ENCODE data around the gene ZNF304. TPM values are rescaled to one million over a fixed set of nuclear protein-coding genes. Genes with fewer than 3 reads are reported as not detected.

Gene ZNF304
- total and polyA plus RNA-seq, 2 of the 13 experiments (the other 11 are each of a cell fraction or from before 2014, with no cell fraction given), result 3.4 to 8.0 TPM

DNA sequence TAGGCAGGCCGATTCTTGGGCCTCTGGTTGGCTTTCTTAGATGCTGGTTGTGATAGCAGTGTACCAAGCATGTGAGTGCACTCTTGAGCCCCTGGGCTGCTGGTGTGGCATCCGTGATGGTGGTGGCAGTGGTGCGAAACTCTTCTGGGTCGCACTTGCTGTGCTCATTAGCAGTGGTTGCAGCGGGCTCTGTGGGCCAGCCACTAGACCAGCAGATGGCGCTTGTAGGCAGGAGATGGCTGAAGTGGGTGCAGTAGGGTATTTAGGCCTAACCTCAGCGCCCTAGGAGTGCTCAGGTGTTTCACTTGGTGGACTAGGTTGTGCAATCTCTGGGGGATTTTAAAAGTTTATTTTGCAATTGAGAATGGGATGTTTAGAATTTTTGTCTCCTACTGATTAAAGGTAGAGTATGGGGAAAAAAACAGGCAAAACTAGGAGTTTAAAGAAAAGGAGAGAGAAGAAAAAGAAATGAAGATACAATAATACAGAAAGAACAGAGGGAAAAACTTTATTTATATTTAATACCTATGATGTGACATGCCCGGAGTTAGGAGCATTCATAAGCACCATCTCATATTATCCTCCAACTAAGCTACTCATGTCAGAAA is 55.5 kb downstream of the ZNF304 start (continued):
- TF ChIP-seq, protein P1, sequence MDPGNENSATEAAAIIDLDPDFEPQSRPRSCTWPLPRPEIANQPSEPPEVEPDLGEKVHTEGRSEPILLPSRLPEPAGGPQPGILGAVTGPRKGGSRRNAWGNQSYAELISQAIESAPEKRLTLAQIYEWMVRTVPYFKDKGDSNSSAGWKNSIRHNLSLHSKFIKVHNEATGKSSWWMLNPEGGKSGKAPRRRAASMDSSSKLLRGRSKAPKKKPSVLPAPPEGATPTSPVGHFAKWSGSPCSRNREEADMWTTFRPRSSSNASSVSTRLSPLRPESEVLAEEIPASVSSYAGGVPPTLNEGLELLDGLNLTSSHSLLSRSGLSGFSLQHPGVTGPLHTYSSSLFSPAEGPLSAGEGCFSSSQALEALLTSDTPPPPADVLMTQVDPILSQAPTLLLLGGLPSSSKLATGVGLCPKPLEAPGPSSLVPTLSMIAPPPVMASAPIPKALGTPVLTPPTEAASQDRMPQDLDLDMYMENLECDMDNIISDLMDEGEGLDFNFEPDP (CRISPR knock-in tag; conservative IDR thresholded peaks at IDR 0.05), result no peak
- TF ChIP-seq REL (CRISPR knock-in tag; conservative IDR thresholded peaks at IDR 0.05) (no peak), ZFP36 (IDR thresholded peaks at IDR 0.05; ENCODE audit: borderline replicate concordance, low read depth, low read length, partially characterized antibody) (no peak), RBAK (CRISPR knock-in tag; IDR thresholded peaks at IDR 0.05) (no peak), ZNF337 (CRISPR knock-in tag; IDR thresholded peaks at IDR 0.05; ENCODE audit: borderline replicate concordance, low read depth) (no peak), ETV5 (CRISPR knock-in tag; IDR thresholded peaks at IDR 0.05; ENCODE audit: borderline replicate concordance) (no peak), ZNF780A (CRISPR knock-in tag; IDR thresholded peaks at IDR 0.05) (no peak), KLF6 (CRISPR knock-in tag; IDR thresholded peaks at IDR 0.05) (no peak), TARDBP (CRISPR knock-in tag; IDR thresholded peaks at IDR 0.05) (0 out of 2 replicates have a peak, but pooled peaks have one; percentile 32), HNRNPUL1 (IDR thresholded peaks at IDR 0.05; ENCODE audit: low read depth, low read length) (no peak), NFYB (CRISPR knock-in tag; IDR thresholded peaks at IDR 0.05) (no peak), ZNF33A (CRISPR knock-in tag; IDR thresholded peaks at IDR 0.05; ENCODE audit: borderline replicate concordance) (no peak), GPN1 (CRISPR knock-in tag; IDR thresholded peaks at IDR 0.05; ENCODE audit: borderline replicate concordance) (no peak), PHF8 (CRISPR knock-in tag; IDR thresholded peaks at IDR 0.05) (0 out of 2 replicates have a peak, but pooled peaks have one; percentile 16), CC2D1A (CRISPR knock-in tag; IDR thresholded peaks at IDR 0.05) (no peak)
- TF ChIP-seq, protein P2, sequence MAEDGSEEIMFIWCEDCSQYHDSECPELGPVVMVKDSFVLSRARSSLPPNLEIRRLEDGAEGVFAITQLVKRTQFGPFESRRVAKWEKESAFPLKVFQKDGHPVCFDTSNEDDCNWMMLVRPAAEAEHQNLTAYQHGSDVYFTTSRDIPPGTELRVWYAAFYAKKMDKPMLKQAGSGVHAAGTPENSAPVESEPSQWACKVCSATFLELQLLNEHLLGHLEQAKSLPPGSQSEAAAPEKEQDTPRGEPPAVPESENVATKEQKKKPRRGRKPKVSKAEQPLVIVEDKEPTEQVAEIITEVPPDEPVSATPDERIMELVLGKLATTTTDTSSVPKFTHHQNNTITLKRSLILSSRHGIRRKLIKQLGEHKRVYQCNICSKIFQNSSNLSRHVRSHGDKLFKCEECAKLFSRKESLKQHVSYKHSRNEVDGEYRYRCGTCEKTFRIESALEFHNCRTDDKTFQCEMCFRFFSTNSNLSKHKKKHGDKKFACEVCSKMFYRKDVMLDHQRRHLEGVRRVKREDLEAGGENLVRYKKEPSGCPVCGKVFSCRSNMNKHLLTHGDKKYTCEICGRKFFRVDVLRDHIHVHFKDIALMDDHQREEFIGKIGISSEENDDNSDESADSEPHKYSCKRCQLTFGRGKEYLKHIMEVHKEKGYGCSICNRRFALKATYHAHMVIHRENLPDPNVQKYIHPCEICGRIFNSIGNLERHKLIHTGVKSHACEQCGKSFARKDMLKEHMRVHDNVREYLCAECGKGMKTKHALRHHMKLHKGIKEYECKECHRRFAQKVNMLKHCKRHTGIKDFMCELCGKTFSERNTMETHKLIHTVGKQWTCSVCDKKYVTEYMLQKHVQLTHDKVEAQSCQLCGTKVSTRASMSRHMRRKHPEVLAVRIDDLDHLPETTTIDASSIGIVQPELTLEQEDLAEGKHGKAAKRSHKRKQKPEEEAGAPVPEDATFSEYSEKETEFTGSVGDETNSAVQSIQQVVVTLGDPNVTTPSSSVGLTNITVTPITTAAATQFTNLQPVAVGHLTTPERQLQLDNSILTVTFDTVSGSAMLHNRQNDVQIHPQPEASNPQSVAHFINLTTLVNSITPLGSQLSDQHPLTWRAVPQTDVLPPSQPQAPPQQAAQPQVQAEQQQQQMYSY (CRISPR knock-in tag; IDR thresholded peaks at IDR 0.05), result no peak
- TF ChIP-seq, protein P3, sequence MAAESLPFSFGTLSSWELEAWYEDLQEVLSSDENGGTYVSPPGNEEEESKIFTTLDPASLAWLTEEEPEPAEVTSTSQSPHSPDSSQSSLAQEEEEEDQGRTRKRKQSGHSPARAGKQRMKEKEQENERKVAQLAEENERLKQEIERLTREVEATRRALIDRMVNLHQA (CRISPR knock-in tag; IDR thresholded peaks at IDR 0.05), result no peak
- TF ChIP-seq, protein P4, sequence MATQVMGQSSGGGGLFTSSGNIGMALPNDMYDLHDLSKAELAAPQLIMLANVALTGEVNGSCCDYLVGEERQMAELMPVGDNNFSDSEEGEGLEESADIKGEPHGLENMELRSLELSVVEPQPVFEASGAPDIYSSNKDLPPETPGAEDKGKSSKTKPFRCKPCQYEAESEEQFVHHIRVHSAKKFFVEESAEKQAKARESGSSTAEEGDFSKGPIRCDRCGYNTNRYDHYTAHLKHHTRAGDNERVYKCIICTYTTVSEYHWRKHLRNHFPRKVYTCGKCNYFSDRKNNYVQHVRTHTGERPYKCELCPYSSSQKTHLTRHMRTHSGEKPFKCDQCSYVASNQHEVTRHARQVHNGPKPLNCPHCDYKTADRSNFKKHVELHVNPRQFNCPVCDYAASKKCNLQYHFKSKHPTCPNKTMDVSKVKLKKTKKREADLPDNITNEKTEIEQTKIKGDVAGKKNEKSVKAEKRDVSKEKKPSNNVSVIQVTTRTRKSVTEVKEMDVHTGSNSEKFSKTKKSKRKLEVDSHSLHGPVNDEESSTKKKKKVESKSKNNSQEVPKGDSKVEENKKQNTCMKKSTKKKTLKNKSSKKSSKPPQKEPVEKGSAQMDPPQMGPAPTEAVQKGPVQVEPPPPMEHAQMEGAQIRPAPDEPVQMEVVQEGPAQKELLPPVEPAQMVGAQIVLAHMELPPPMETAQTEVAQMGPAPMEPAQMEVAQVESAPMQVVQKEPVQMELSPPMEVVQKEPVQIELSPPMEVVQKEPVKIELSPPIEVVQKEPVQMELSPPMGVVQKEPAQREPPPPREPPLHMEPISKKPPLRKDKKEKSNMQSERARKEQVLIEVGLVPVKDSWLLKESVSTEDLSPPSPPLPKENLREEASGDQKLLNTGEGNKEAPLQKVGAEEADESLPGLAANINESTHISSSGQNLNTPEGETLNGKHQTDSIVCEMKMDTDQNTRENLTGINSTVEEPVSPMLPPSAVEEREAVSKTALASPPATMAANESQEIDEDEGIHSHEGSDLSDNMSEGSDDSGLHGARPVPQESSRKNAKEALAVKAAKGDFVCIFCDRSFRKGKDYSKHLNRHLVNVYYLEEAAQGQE (IDR thresholded peaks at IDR 0.05; ENCODE audit: borderline replicate concordance in 1 of 2, low read depth in 1 of 2, low read length in 2 of 2), result no peak
- TF ChIP-seq, protein P5, sequence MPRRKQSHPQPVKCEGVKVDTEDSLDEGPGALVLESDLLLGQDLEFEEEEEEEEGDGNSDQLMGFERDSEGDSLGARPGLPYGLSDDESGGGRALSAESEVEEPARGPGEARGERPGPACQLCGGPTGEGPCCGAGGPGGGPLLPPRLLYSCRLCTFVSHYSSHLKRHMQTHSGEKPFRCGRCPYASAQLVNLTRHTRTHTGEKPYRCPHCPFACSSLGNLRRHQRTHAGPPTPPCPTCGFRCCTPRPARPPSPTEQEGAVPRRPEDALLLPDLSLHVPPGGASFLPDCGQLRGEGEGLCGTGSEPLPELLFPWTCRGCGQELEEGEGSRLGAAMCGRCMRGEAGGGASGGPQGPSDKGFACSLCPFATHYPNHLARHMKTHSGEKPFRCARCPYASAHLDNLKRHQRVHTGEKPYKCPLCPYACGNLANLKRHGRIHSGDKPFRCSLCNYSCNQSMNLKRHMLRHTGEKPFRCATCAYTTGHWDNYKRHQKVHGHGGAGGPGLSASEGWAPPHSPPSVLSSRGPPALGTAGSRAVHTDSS (CRISPR knock-in tag; conservative IDR thresholded peaks at IDR 0.05), result no peak

Measured in HepG2 (cell line).